Measurements from ENCODE around the gene PSMG4.
A peak's percentile ranks its signal among the peaks of the same experiment; 100 is the strongest.

The PSMG4 gene

DNA sequence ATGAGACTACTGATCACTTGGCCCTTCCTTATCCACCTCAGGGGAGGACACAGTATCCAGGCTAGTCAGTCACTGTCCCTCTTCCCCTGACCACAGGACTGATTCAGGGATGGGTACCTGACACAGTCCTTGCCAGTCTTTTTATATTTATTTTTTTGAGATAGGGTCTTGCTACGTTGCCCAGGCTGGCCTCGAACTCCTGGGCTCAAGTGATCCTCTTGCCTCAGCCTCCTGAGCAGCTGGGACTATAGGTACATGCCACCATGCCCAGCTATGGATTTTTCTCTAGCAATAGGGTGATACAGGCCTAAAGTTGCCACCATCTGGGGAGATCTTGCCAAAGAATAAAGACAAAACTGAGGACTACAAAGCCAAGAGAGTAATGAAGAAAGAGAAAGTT lies 41.5 kb upstream of the PSMG4 start:
- Histone ChIP-seq H3K79me2 (ENCODE audit: control insufficient read depth, low read length) (no peaks in the 10 kb centered on the region), H3K4me3 (ENCODE audit: low read length) (no peak overlapping the region), H4K20me1 (ENCODE audit: control insufficient read depth, insufficient read depth, low read depth, low read length) (no peaks in the 10 kb centered on the region), H3K9me2 (replicated peaks; ENCODE audit: control insufficient read depth, low read length) (no peaks in the 10 kb centered on the region), H3F3A (ENCODE audit: control insufficient read depth, insufficient read depth) (no peaks in the 10 kb centered on the region), H3K4me2 (ENCODE audit: low read length) (no peak overlapping the region), H3K27ac (ENCODE audit: low read depth, low read length) (no peak overlapping the region), H3K9me3 (ENCODE audit: control insufficient read depth, insufficient read depth, low read length) (no peaks in the 10 kb centered on the region), H3K36me3 (ENCODE audit: control insufficient read depth, low read length) (no peaks in the 10 kb centered on the region), H3K4me1 (ENCODE audit: control insufficient read depth, low read length) (peaks cover 21% of the 10 kb centered on the region), H3K27me3 (ENCODE audit: control insufficient read depth, low read length) (peaks cover 24% of the 10 kb centered on the region)
- TF ChIP-seq EZH2phosphoT487 (IDR thresholded peaks at IDR 0.05; ENCODE audit: borderline replicate concordance, low read length): no peak
- TF ChIP-seq, protein P1, sequence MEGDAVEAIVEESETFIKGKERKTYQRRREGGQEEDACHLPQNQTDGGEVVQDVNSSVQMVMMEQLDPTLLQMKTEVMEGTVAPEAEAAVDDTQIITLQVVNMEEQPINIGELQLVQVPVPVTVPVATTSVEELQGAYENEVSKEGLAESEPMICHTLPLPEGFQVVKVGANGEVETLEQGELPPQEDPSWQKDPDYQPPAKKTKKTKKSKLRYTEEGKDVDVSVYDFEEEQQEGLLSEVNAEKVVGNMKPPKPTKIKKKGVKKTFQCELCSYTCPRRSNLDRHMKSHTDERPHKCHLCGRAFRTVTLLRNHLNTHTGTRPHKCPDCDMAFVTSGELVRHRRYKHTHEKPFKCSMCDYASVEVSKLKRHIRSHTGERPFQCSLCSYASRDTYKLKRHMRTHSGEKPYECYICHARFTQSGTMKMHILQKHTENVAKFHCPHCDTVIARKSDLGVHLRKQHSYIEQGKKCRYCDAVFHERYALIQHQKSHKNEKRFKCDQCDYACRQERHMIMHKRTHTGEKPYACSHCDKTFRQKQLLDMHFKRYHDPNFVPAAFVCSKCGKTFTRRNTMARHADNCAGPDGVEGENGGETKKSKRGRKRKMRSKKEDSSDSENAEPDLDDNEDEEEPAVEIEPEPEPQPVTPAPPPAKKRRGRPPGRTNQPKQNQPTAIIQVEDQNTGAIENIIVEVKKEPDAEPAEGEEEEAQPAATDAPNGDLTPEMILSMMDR (IDR thresholded peaks at IDR 0.05; ENCODE audit: low read depth, low read length, poor library complexity, severe bottlenecking): no peak

DNA sequence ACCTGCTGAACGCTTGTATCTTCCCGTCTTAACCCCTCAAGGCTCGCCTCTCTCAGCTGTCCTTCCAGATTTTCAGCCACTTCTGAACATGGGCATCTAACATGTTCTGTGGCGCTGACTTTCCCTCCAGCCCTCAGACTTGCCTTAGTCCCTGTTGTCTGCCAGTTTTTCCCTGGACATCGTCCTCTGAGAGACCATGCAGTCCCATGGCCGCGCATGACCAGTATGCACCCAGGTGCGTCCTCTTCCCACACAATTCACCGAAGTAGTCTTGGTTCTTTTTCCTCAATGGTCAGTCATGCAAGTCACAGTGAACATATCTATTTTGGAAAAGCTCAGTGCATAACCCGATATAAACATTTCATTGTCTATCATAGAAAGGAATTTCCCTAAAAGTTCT lies 40.5 kb upstream of the PSMG4 start:
- Histone ChIP-seq H3K27me3 (ENCODE audit: control insufficient read depth, low read length) (peaks cover 29% of the 10 kb centered on the region), H4K20me1 (ENCODE audit: control insufficient read depth, insufficient read depth, low read depth, low read length) (no peaks in the 10 kb centered on the region), H3F3A (ENCODE audit: control insufficient read depth, insufficient read depth) (no peaks in the 10 kb centered on the region; the same call in 1 of the 2 replicates), H3K4me3 (ENCODE audit: low read length) (no peak overlapping the region), H3K9me2 (replicated peaks; ENCODE audit: control insufficient read depth, low read length) (no peaks in the 10 kb centered on the region), H3K79me2 (ENCODE audit: control insufficient read depth, low read length) (no peaks in the 10 kb centered on the region), H3K36me3 (ENCODE audit: control insufficient read depth, low read length) (no peaks in the 10 kb centered on the region), H3K4me1 (ENCODE audit: control insufficient read depth, low read length) (peaks cover 21% of the 10 kb centered on the region), H3K27ac (ENCODE audit: low read depth, low read length) (no peak overlapping the region), H3K4me2 (ENCODE audit: low read length) (no peak overlapping the region), H3K9me3 (ENCODE audit: control insufficient read depth, insufficient read depth, low read length) (no peaks in the 10 kb centered on the region)
- TF ChIP-seq, protein P1 (IDR thresholded peaks at IDR 0.05; ENCODE audit: low read depth, low read length, poor library complexity, severe bottlenecking): no peak
- no peak for TF ChIP-seq EZH2phosphoT487 (IDR thresholded peaks at IDR 0.05; ENCODE audit: borderline replicate concordance, low read length)

DNA sequence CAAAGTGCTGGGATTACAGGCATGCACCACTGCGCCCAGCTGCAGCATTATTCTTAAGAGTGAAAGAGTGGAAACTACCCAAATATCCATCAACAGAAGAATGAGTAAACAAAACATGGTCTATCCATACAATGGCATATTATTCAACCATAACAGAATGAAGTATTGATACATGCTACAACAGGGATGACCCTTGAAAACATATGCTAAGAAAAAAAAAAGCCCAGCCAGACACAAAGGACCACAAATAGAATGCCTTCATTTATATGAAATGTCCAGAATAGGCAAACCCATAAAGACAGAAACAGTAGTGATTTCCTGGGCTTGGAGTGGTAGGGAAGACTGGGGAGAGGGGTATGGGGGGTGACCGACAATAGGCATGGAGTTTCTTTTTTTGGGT lies 38.4 kb upstream of the PSMG4 start:
- TF ChIP-seq, protein P1 (IDR thresholded peaks at IDR 0.05; ENCODE audit: low read depth, low read length, poor library complexity, severe bottlenecking): no peak
- no peak for TF ChIP-seq EZH2phosphoT487 (IDR thresholded peaks at IDR 0.05; ENCODE audit: borderline replicate concordance, low read length)
- peaks cover 6% of the 10 kb centered on the region; the same call in 1 of the 2 replicates for H3F3A ChIP-seq (ENCODE audit: control insufficient read depth, insufficient read depth)
- no peak overlapping the region for H3K27ac ChIP-seq (ENCODE audit: low read depth, low read length)
- H3K27me3 ChIP-seq (ENCODE audit: control insufficient read depth, low read length): peaks cover 32% of the 10 kb centered on the region
- H3K4me3 ChIP-seq (ENCODE audit: low read length): no peak overlapping the region
- peaks cover 21% of the 10 kb centered on the region for H3K4me1 ChIP-seq (ENCODE audit: control insufficient read depth, low read length)
- no peaks in the 10 kb centered on the region for H3K36me3 ChIP-seq (ENCODE audit: control insufficient read depth, low read length)
- no peaks in the 10 kb centered on the region for H4K20me1 ChIP-seq (ENCODE audit: control insufficient read depth, insufficient read depth, low read depth, low read length)
- no peaks in the 10 kb centered on the region for H3K9me2 ChIP-seq (replicated peaks; ENCODE audit: control insufficient read depth, low read length)
- H3K4me2 ChIP-seq (ENCODE audit: low read length): 0 out of 2 replicates have a peak overlapping the region, but pooled peaks have one; percentile 9
- no peaks in the 10 kb centered on the region for H3K79me2 ChIP-seq (ENCODE audit: control insufficient read depth, low read length)
- H3K9me3 ChIP-seq (ENCODE audit: control insufficient read depth, insufficient read depth, low read length): no peaks in the 10 kb centered on the region
